Measurements from ENCODE around the gene TAF4. TPM values are rescaled to one million over a fixed set of nuclear protein-coding genes. Genes with fewer than 3 reads are reported as not detected.

The TAF4 gene
- total and polyA plus RNA-seq, 2 of the 13 experiments (the other 11 are each of a cell fraction or from before 2014, with no cell fraction given) = 5.9 to 12.0 TPM

DNA sequence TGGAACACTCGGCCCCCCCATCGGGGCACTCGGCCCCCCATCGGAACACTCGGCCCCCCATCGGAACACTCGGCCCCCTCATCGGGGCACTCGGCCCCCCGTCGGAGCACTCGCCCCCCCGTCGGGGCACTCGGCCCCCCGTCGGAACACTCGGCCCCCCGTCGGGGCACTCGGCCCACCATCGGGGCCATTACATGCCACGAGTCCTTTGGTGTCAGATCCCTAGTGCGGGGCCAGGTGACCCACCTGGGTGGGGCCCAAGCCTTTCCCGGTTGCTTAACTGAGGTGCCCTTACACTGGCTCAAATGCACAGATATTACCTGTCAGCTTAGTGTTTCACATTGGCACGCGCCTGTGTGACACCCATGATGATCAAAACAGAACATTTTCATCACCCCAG is 95.9 kb downstream of the TAF4 start:
- TF ChIP-seq ZNF605 (CRISPR knock-in tag; IDR thresholded peaks at IDR 0.05) (no peak), AGO2 (optimal IDR thresholded peaks at IDR 0.05; ENCODE audit: low read depth, low read length) (peak; percentile 62), CC2D1A (CRISPR knock-in tag; IDR thresholded peaks at IDR 0.05) (no peak), GTF2F1 (IDR thresholded peaks at IDR 0.05; ENCODE audit: low read length) (no peak), SRY (CRISPR knock-in tag; IDR thresholded peaks at IDR 0.05) (no peak)
- H3K27ac ChIP-seq (ENCODE audit: extremely low read length, insufficient read depth, low read length) = no peak overlapping the region
- intact Hi-C loops (cut with micrococcal nuclease; ENCODE audit: unreplicated experiment) (no loop called here), in situ Hi-C loops (cut with HindIII; ENCODE audit: extremely low pct_ligation_motif_present, low pct_unique_long_range_greater_than_20kb) (loop anchor here (5.0 kb wide), 1 partner anchor 53 kb away; no protein-coding TSS in a partner anchor)
- H3K4me2 ChIP-seq (ENCODE audit: low read depth, low read length) = no peak overlapping the region
- H2AFZ ChIP-seq (ENCODE audit: low read length) = no peak overlapping the region
- FAIRE-seq (no peak), DNase-seq (ENCODE audit: low spot score) (no peak), ATAC-seq (no peak)
- ChIA-PET POLR2A (no interaction called here), CTCF (ENCODE audit: low intra/inter-chr PET ratio, low total read pairs) (no interaction called here)
- no peaks in the 10 kb centered on the region for H3K79me2 ChIP-seq (ENCODE audit: insufficient read depth, low read length)
- H3K4me3 ChIP-seq (replicated peaks in 1 of 3; ENCODE audit: insufficient read depth in 1 of 3, low read depth in 2 of 3, low read length in 3 of 3) = no peak overlapping the region
- H3K4me1 ChIP-seq (ENCODE audit: insufficient read depth, low read length) = peaks cover 21% of the 10 kb centered on the region
- no peak overlapping the region for H3K9ac ChIP-seq (ENCODE audit: insufficient read depth, low read depth, low read length)
- peaks cover 23 to 32% of the 10 kb centered on the region in 2 experiments; a peak in 4 of 5 replicates for H3K36me3 ChIP-seq (replicated peaks in 1 of 2; ENCODE audit: control insufficient read depth in 1 of 2, insufficient read depth in 2 of 2, low read length in 2 of 2)
- 88% methylated on average over 27 of the region's 27 CpGs for WGBS (ENCODE audit: low lambda C conversion rate)
- no peaks in the 10 kb centered on the region; a peak in 1 of 5 replicates for H3K27me3 ChIP-seq (ENCODE audit: control insufficient read depth in 1 of 2, insufficient read depth in 2 of 2, low read length in 2 of 2)
- no TSS peak for BruUV-seq (replicated peaks)
- H4K20me1 ChIP-seq (ENCODE audit: insufficient read depth, low read length) = no peaks in the 10 kb centered on the region
- no peaks in the 10 kb centered on the region for H3K9me3 ChIP-seq (ENCODE audit: low read length)

- no peak overlapping the region for H3K27ac ChIP-seq (ENCODE audit: extremely low read length, insufficient read depth, low read length)
- intact Hi-C loops (cut with micrococcal nuclease; ENCODE audit: unreplicated experiment) = no loop called here
- H3K4me2 ChIP-seq (ENCODE audit: low read depth, low read length) = no peak overlapping the region
- in situ Hi-C loops (cut with HindIII; ENCODE audit: extremely low pct_ligation_motif_present, low pct_unique_long_range_greater_than_20kb) = loop anchor here (5.0 kb wide), 1 partner anchor 52 kb away; no protein-coding TSS in a partner anchor
- H2AFZ ChIP-seq (ENCODE audit: low read length) = no peak overlapping the region
- DNase-seq (ENCODE audit: low spot score) = no peak
- FAIRE-seq = no peak
- TF ChIP-seq ZNF275 (CRISPR knock-in tag; IDR thresholded peaks at IDR 0.05; ENCODE audit: borderline replicate concordance) = no peak
- no peak for TF ChIP-seq MYNN (CRISPR knock-in tag; IDR thresholded peaks at IDR 0.05; ENCODE audit: low read depth)
- no peak for TF ChIP-seq ZNF773 (CRISPR knock-in tag; IDR thresholded peaks at IDR 0.05; ENCODE audit: borderline replicate concordance)
- TF ChIP-seq ZNF207 (IDR thresholded peaks at IDR 0.05; ENCODE audit: borderline replicate concordance) = no peak
- no peak for TF ChIP-seq ZNF883 (CRISPR knock-in tag; IDR thresholded peaks at IDR 0.05; ENCODE audit: not compliant biosample characterization)
- no peak for ATAC-seq
- BruUV-seq (replicated peaks) = no TSS peak
- CTCF ChIA-PET (ENCODE audit: low intra/inter-chr PET ratio, low total read pairs) = no interaction called here
- H3K9me3 ChIP-seq (ENCODE audit: low read length) = no peaks in the 10 kb centered on the region
- POLR2A ChIA-PET = no interaction called here
- H3K27me3 ChIP-seq (ENCODE audit: control insufficient read depth in 1 of 2, insufficient read depth in 2 of 2, low read length in 2 of 2) = no peaks in the 10 kb centered on the region; a peak in 1 of 5 replicates
- peaks cover 29% of the 10 kb centered on the region for H3K4me1 ChIP-seq (ENCODE audit: insufficient read depth, low read length)
- H3K79me2 ChIP-seq (ENCODE audit: insufficient read depth, low read length) = no peaks in the 10 kb centered on the region
- no peaks in the 10 kb centered on the region for H4K20me1 ChIP-seq (ENCODE audit: insufficient read depth, low read length)
- H3K4me3 ChIP-seq (replicated peaks in 1 of 3; ENCODE audit: insufficient read depth in 1 of 3, low read depth in 2 of 3, low read length in 3 of 3) = no peak overlapping the region
- WGBS (ENCODE audit: low lambda C conversion rate) = 65% methylated on average over 11 of the region's 11 CpGs
- H3K9ac ChIP-seq (ENCODE audit: insufficient read depth, low read depth, low read length) = no peak overlapping the region
- H3K36me3 ChIP-seq (replicated peaks in 1 of 2; ENCODE audit: control insufficient read depth in 1 of 2, insufficient read depth in 2 of 2, low read length in 2 of 2) = peaks cover 17 to 24% of the 10 kb centered on the region in 2 experiments; a peak in 4 of 5 replicates
Measured at GRCh38 chr20:61968932-61969331, 96.7 kb downstream of the TAF4 start.

All from HepG2 (cell line).